ENCODE measurements around the gene NTRK1.

Gene NTRK1

GRCh38 chr1:156883919-156884318 is 23.3 kb downstream of the NTRK1 start:
- no peak for DNase-seq

GRCh38 chr1:156884560-156885184 is 24.0 kb downstream of the NTRK1 start:
- DNase-seq = no peak

DNA sequence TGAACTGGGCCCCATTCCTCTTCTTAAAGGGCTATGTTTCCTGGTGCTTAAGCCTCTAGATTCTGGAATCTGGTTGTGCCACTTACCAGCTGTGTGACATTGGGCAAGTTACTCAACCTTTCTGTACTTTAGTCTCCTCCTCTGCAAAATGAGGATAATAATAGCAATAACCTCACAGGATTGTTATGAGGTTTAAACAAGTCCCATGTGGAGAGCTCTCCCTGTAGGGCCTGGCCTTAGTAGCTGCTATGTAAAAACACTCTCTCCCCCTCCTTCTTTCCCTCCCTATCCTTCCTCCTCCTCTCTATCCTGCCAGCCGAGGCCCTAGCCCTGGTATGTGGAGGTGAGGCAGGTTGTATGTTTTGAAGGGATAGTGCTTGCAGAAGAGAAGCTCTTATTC is 24.6 kb downstream of the NTRK1 start:
- DNase-seq = no peak

GRCh38 chr1:156885880-156886355 is 25.3 kb downstream of the NTRK1 start:
- DNase-seq = no peak

DNA sequence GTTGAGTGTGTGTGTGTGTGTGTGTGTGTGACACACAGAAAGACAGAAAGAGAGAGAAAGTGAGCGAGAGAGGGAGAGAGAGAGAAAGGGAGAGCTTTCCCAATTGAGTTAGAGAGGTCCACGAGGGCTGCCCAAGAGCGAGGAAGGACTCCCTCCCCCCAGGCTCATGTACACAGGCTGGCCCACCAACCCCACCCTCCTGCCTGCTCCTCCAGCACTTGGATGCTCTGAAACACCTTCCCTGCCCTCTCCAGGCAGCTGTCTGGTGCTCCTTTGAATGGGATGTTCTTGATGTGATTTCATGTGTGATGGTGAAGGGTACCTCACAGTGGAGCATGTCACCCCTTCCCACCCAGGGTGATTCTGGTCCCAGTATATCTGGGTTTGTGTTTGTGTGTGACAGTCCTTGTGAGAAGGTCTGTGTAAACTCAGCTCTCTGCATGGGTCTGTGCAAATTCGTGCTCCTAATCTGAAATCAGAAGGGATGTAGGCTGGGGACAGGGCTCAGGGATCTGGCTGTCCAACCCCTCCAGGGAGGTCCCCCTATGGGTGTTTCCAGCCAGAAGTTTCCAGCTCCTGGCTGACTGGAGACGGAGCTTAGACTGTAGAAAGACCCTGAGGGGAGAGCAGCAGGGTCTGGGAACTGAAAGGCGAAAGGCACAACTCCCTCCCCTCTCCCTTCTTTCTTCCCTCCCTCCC is 26.1 kb downstream of the NTRK1 start:
- DNase-seq = no peak

DNA sequence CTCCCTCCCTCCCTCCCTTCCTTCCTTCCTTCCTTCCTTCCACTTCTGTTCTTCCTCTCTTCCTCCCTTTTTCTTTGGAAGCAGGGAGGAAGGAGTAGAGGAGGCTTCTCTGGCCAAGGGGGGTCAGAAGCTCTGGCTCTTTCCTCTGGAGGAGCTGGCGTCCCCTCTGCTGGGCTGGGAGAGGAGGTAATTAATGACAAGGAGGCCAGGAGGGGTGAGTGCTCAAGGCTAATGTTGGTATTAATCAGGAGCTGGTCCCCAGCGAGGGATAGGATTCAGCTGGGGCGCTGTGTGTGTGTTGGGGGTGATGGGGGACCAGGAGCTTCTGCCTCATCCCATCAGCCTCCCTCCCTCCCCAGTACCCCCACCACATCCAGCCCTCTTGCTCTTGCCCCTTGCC is 26.7 kb downstream of the NTRK1 start:
- DNase-seq = no peak

DNA sequence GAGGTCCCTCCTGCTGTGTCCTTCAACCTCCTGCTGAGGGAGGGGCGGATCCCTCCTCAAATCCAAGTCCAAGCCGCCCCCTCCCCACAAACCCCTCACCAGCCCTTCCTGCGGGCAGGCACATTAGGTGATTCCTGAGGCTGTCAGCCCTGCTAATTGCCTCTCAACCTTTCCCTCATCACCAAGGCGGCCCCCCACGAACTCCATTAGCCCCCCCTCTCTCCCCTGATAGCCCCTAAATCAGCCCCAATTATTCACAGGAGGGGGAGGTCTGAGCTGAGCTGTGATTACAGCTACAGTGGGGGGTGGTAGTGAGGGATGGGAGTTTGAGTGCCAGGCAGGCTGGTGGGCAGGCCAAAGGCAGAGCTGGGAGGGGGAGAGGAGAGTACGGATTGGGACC is 27.1 kb downstream of the NTRK1 start:
- DNase-seq = no peak

DNA sequence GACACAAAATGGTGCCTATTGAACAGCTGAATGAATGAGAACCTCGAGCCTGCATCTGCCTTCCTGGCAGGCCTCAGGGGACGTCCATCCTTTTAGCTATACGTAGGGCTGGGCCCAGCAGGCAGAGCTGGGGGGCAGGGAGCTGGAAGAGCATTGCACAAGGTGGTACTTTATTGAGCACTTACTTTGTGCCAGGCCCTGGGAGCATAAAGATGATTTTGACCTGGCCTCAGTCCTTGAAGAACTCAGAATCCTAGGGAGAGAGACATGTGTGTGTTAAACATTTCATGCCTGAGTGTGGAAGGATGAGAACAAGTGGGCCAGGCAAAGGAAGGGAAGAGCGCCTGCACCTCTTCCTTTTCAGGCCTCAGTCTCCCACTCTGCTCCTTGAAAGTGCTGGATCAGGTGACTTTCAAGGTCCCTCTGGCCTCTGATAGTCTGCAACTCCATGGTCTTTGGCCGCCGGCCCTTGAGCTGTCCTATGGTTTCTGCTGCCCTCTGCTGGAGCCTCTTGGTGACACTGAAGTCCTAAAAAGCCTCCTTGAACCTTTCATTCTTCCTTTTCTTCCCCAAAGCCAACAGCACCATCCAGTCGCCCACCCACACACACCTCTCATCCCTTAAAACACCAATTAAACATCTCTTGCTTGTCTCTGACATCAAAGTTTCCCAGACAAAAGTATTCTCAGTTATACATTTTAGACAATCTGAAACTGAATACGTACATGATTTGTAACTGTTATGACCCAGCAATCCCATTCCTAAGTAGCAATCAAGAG is 29.3 kb downstream of the NTRK1 start:
- DNase-seq = peak; percentile 85

DNA sequence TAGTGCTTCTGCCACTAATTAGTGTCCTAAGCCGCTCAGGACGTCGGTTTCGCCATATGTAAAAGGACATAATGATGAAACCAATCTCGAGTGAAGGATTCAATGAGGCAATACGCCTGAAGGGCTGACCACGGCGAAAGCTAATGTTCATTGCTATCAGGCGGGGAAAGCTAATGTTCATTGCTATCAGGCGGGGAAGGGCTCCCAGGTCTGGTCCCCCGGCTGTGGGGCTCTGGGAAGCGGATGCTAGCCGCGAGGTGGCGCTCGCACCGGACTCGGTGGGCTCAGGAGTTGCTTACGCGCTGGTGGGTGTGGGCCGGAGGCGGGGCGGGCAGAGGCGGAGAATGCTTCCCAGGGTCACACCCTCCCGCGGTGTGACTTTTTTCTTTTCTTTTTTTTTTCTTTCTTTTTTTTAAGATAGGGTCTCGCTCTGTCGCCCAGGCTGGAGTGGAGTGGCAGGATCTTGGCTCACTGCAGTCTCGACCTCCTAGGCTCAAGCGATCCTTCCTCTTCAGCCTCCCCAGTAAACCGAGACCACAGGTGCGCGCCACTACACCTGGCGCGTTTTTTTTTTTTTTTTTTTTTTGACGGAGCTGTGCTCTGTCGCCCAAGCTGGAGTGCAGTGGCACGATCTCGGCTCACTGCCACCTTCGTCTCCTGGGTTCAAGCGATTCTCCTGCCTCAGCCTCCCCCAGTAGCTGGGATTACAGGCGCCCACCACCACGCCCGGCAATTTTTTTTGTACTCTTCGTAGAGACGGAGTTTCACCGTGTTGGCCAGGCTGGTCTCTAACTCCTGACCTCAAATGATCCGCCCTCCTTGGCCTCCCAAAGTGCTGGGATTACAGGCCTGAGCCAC is 31.8 kb downstream of the NTRK1 start:
- peak; percentile 95 for DNase-seq

DNA sequence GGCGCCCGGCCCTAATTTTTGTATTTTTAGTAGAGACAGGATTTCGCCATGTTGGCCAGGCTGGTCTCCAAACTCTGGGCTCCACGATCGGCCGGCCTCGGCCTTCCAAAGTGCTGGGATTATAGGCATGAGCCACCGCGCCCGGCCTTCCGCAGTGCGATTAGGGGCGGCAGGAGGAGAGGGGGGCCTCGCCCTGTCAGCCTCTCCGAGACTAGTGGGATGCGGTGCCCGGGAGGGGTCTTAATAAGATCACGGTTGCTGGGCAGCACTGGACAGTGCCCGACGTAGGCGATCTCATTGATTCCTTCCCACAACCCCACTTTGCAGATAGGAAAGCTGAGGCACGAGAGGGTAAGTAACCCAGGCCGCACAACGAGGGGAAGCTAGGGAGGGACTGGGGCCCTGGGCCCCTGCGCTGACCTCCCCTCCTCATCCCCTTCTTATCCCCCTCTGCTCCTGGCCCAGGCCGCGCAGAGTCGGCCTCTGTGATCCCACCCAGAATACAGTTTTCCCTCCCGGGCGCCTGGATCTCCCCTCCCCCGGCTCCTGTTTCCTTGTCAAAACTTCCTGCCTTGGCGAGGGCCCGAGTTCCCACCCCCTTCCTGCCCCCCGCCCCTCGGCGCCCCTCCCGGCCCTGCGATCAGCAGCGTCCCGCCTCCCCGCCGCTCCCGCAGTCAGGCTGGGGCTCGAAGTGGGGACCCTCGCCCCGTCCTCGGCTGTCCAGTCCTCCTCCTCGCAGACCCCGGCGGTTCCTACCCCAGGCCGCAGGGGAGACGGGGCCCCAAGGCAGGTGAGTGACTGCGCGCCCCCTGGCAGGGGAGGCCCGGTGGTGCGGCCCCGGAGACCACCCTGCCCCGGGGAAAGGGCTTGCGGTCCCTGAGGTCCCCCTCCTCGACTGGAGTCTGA is 32.6 kb downstream of the NTRK1 start, which contains the start of gene PEAR1:
PEAR1 (plus strand) TSS at position 671 of the 906 bp plus-strand sequence. CDS start 10,209 bp downstream, outside the sequence.
- peak; percentile 90 for DNase-seq

- DNase-seq = no peak
Measured at GRCh38 chr1:156894001-156894400, 33.3 kb downstream of the NTRK1 start.

- DNase-seq = peak; percentile 56
Measured at GRCh38 chr1:156894711-156895454, 34.2 kb downstream of the NTRK1 start.

DNA sequence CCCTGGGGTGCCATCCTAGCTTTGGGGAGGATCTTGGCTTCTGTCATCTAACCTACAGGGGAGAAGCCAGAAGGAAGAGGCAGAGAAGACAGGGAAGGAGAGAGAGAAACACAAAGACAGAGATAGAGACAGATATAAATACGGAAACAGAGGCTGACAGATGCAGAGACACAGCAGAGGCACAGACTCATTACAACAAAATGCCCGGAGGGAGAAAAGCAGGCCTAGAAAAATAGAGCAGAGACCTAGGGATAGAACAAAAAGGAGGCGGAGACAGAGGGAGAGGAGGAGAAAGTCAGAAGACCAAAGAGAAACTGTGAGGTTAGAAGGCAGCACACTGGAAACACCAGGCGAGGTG is 34.8 kb downstream of the NTRK1 start:
- peak; percentile 19 for DNase-seq

GRCh38 chr1:156895927-156896326 is 35.3 kb downstream of the NTRK1 start:
- no peak for DNase-seq

GRCh38 chr1:156896490-156897033 is 35.9 kb downstream of the NTRK1 start:
- no peak for DNase-seq

DNA sequence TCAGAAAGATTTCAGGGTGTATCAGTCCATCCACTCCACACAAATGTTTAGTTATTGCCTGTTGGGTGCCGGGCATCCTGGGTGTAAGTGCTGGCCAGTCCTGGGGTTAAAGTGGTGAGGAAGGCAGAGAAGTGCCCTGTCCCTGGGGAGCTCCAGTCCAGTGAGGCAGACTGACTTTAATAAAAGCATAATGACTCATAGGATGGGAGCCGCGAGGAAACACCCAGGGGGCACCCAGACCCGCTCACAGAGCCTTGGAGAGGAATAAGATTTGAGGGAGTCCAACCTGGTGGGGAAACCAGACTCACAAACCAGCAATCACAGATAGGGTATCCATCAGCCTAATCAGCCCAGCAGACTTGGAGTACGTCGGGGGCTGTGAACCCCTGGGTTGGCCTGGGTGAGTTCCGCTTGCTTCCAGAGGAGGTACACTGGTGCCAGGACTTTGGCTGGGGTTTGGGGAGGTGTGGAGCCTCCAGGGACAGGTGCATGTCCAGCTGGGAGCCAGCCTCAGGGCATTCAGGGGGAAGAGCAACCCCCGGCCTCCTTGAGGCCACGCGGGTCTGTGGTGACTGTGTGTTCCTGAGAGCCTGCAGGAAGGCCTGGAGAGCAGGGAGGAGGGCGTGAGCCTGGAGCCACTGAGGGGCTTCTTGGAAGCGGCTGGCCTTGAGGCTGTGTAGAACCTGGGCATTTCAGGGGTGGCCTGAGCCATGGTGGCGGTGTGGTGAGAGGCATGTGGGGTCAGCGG is 36.6 kb downstream of the NTRK1 start:
- DNase-seq = no peak

DNA sequence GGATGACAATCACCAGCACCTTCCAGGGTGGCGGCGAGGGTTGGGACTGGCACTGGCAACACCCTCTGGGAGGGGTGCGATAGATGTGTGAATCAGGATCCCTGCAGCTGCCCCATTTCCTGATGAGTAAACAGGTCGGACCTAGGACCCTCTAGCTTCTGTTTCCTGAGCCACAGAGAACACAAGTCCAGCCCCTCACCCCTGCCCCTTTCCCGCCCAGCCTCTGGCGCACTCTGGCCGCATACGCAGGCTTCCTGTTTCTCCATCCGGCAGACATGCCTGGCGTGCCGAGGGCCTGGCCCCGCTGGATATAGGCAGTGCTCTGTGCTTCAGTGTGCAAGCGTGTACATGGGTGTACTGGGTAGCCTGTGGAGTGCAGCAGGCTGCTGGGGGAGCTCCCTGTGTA is 37.5 kb downstream of the NTRK1 start:
- peak; percentile 86 for DNase-seq

- DNase-seq = no peak
Measured at GRCh38 chr1:156898971-156899664, 38.5 kb downstream of the NTRK1 start.

All from right hindlimb (tissue), 1 donor.